Endothelial cell of umbilical vein (primary cell): ENCODE results near the gene KRTAP29-1. TPM values are rescaled to one million over a fixed set of nuclear protein-coding genes. Genes with fewer than 3 reads are reported as not detected.

Experiments
- BruUV-seq: library from RNA; stranded (reverse); fragments of 400-500 nt; replicated peaks from 2 replicates; lab custom pipeline; 2021; lab: Mats Ljungman, UMichigan
- CTCF ChIA-PET: fragments of 300-600, 350-600 bp; sonication (Branson Sonifier 250); formaldehyde crosslinking; loops from one replicate; lab custom pipeline; 2021; ENCODE audit warnings: antibody characterized with exemption, inconsistent platforms; lab: Charles Lee
- POLR2A ChIA-PET: fragments of 300-600, 350-600 bp; sonication (Branson Sonifier 250); formaldehyde crosslinking; loops from one replicate; lab custom pipeline; 2021; ENCODE audit warnings: antibody characterized with exemption, inconsistent platforms; lab: Charles Lee
- DNase-seq: peaks from one replicate; pipeline ENCODE4 v3.0.0-alpha.2; 2011; ENCODE audit warnings: low read depth, low spot score
- FAIRE-seq: peaks from 2 replicates; lab custom pipeline; 2011; peaks lifted over from hg19 to GRCh38; lab: Jason Lieb, UNC
- H2AFZ ChIP-seq: 2 replicates; pipeline ENCODE4 v1.6.0; 2012; ENCODE audit warnings: low read depth, low read length, control low read depth, inconsistent platforms
- H3K27ac ChIP-seq: 2 replicates; pipeline ENCODE4 v1.5.1; 2011; ENCODE audit warnings: low read depth, mild to moderate bottlenecking, control low read depth, low read length, moderate library complexity; ENCODE audit not compliant: insufficient read depth
- H3K27me3 ChIP-seq, 2 experiments: 2 replicates each; pipeline versions ENCODE4 v1.6.0 to v1.6.1; 2011; ENCODE audit warnings: low read length in 2 of 2, mixed read lengths in 1 of 2; ENCODE audit not compliant: control insufficient read depth in 2 of 2, insufficient read depth in 2 of 2
- H3K36me3 ChIP-seq, 2 experiments: 2 replicates in 1 of 2; 3 replicates in 1 of 2; pipeline ENCODE4 v1.5.1; 2011; ENCODE audit warnings: low read length in 2 of 2, mild to moderate bottlenecking in 1 of 2, moderate library complexity in 1 of 2; ENCODE audit not compliant: control insufficient read depth in 2 of 2, insufficient read depth in 2 of 2; ENCODE audit errors: extremely low read depth in 1 of 2
- H3K4me1 ChIP-seq: 3 replicates; pipeline ENCODE4 v1.5.1; 2011; ENCODE audit warnings: mild to moderate bottlenecking, low read length; ENCODE audit not compliant: control insufficient read depth, insufficient read depth; ENCODE audit errors: extremely low read depth
- H3K4me2 ChIP-seq: 2 replicates; pipeline ENCODE4 v1.6.1; 2011; ENCODE audit warnings: low read length, control low read depth, mixed read lengths; ENCODE audit not compliant: insufficient read depth
- H3K4me3 ChIP-seq, 3 experiments: fragments of 200-600 bp in 1 of 3; sonication (generic), shearing (Covaris generic) in 1 of 3; replicated peaks in 1 of 3; 2 replicates each; pipeline ENCODE4 v1.5.1; 2011 to 2016; ENCODE audit warnings: control low read depth in 3 of 3, low read length in 3 of 3, mild to moderate bottlenecking in 2 of 3, inconsistent platforms in 1 of 3, low read depth in 1 of 3, moderate library complexity in 1 of 3; ENCODE audit not compliant: insufficient read depth in 1 of 3
- H3K79me2 ChIP-seq: 2 replicates; pipeline ENCODE4 v1.6.0; 2012; ENCODE audit warnings: low read length, inconsistent platforms; ENCODE audit not compliant: control insufficient read depth, insufficient read depth
- H3K9ac ChIP-seq: replicated peaks from 2 replicates; pipeline ENCODE3; 2011; ENCODE audit warnings: low read length, control low read depth; ENCODE audit not compliant: insufficient read depth; ENCODE audit errors: extremely low read depth
- H3K9me1 ChIP-seq: replicated peaks from 3 replicates; pipeline ENCODE4 v1.6.0; 2011; ENCODE audit warnings: mild to moderate bottlenecking, low read length; ENCODE audit not compliant: control insufficient read depth, insufficient read depth; ENCODE audit errors: extremely low read depth
- H3K9me3 ChIP-seq: replicated peaks from 2 replicates; pipeline ENCODE4 v1.5.1; 2012; ENCODE audit warnings: low read length, inconsistent platforms; ENCODE audit not compliant: control insufficient read depth, insufficient read depth
- H4K20me1 ChIP-seq: replicated peaks from 2 replicates; pipeline ENCODE3; 2011; ENCODE audit warnings: mild to moderate bottlenecking, low read length; ENCODE audit not compliant: control insufficient read depth, insufficient read depth; ENCODE audit errors: extremely low read depth
- CTCF ChIP-seq, 2 donors: IDR thresholded peaks; 1 replicate in 1 of 2; 2 replicates in 1 of 2; pipeline ENCODE4 v1.5.1; 2011; ENCODE audit warnings: low read length in 2 of 2, mild to moderate bottlenecking in 2 of 2, moderate library complexity in 2 of 2, control low read depth in 1 of 2, inconsistent platforms in 1 of 2, low read depth in 1 of 2; ENCODE audit not compliant: insufficient read depth in 1 of 2; ENCODE audit errors: extremely low read depth in 1 of 2
- EZH2 ChIP-seq: IDR thresholded peaks from 2 replicates; pipeline ENCODE4 v1.6.1; 2012; ENCODE audit warnings: borderline replicate concordance, low read depth, mild to moderate bottlenecking, moderate library complexity, low read length, inconsistent platforms; ENCODE audit not compliant: severe bottlenecking
- FOS ChIP-seq: IDR thresholded peaks from 2 replicates; pipeline ENCODE4 v1.6.1; 2011; ENCODE audit warnings: mild to moderate bottlenecking, low read length, moderate library complexity, borderline replicate concordance; ENCODE audit not compliant: insufficient read depth
- GATA2 ChIP-seq: IDR thresholded peaks from 2 replicates; pipeline ENCODE4 v1.7.0; 2011; ENCODE audit warnings: low read depth, mild to moderate bottlenecking, moderate library complexity, mixed read lengths, low read length; ENCODE audit not compliant: insufficient read length, insufficient read depth
- JUN ChIP-seq: IDR thresholded peaks from 2 replicates; pipeline ENCODE4 v1.6.1; 2011; ENCODE audit warnings: borderline replicate concordance, low read depth; ENCODE audit not compliant: insufficient read length, insufficient read depth
- MAX ChIP-seq: IDR thresholded peaks from 2 replicates; pipeline ENCODE4 v1.6.1; 2011; ENCODE audit not compliant: insufficient read depth, insufficient read length
- MYC ChIP-seq: IDR thresholded peaks from one replicate; pipeline ENCODE4 v1.6.1; 2011; ENCODE audit warnings: mild to moderate bottlenecking, low read depth, low read length
- POLR2A ChIP-seq: IDR thresholded peaks from 2 replicates; pipeline ENCODE4 v1.6.1; 2012; ENCODE audit warnings: low read depth, mild to moderate bottlenecking, control low read depth, low read length
- POLR2AphosphoS5 ChIP-seq: IDR thresholded peaks from 2 replicates; pipeline ENCODE4 v1.6.1; 2012; ENCODE audit warnings: low read depth, mild to moderate bottlenecking, control low read depth, low read length, moderate library complexity; ENCODE audit not compliant: insufficient read depth
- dilution Hi-C: fragments of 300-500 bp; cut with MboI; formaldehyde crosslinking; loops from one replicate; pipeline ENCODE4 v1.15.0; 2019; ENCODE audit warnings: low sequenced_read_pairs; ENCODE audit not compliant: extremely low pct_ligation_motif_present
- intact Hi-C: fragments of 100-400 bp; cut with micrococcal nuclease; formaldehyde crosslinking; loops from one replicate; pipeline ENCODE4 v1.10.0; 2022
- polyA plus RNA-seq, 4 experiments: library from polyadenylated mRNA; depleted of rRNA in 3 of 4; stranded (reverse) in 3 of 4; unstranded in 1 of 4; fragments of >200 nt; gene quantifications; 2 replicates each; pipeline versions ENCODE4 v1.2.1 to v1.2.3, GENCODE V29; 2011 to 2012; ENCODE audit warnings: missing spikeins in 1 of 4
- total RNA-seq: library from RNA; stranded (reverse); gene quantifications from 2 replicates; pipeline ENCODE4 v1.2.3, GENCODE V29; 2021

Gene KRTAP29-1
- total and polyA plus RNA-seq, 2 donors (not counting 3 experiments of a cell fraction or from before 2014, with no cell fraction given): not detected

- ChIA-PET CTCF (no interaction called here), POLR2A (no interaction called here)
- no peak overlapping the region for H3K9ac ChIP-seq
- no TSS peak for BruUV-seq
- DNase-seq: peak; percentile 0
- intact Hi-C loops (no loop called here), dilution Hi-C loops (no loop called here)
- no peak overlapping the region for H2AFZ ChIP-seq
- H3K4me3 ChIP-seq: no peak overlapping the region
- no peaks in the 10 kb centered on the region for H3K4me1 ChIP-seq
- H3K36me3 ChIP-seq: no peaks in the 10 kb centered on the region
- H3K79me2 ChIP-seq: no peaks in the 10 kb centered on the region
- H3K27ac ChIP-seq: no peak overlapping the region
- H3K27me3 ChIP-seq: peaks cover 0 to 2% of the 10 kb centered on the region in 2 experiments
- H3K9me3 ChIP-seq: no peaks in the 10 kb centered on the region
- H4K20me1 ChIP-seq: no peaks in the 10 kb centered on the region
- TF ChIP-seq JUN (no peak), POLR2A (no peak), GATA2 (no peak), MAX (no peak), MYC (no peak), POLR2AphosphoS5 (no peak), CTCF (IDR thresholded peaks at IDR 0.05; ENCODE audit: extremely low read depth in 1 of 2, insufficient read depth in 1 of 2, low read depth in 1 of 2, low read length in 2 of 2) (no peak), FOS (no peak), EZH2 (no peak)
- FAIRE-seq: no peak
- no peak overlapping the region for H3K4me2 ChIP-seq
- H3K9me1 ChIP-seq: no peaks in the 10 kb centered on the region
Measured at GRCh38 chr17:41284546-41284945, 18.1 kb downstream of the KRTAP29-1 start.
